ENCODE data around the gene MPPED1. TPM values are rescaled to one million over a fixed set of nuclear protein-coding genes. Genes with fewer than 3 reads are reported as not detected.

The MPPED1 gene
- total RNA-seq (not detected in 2 replicates), polyA plus RNA-seq (0.13 TPM in 1 of 2 replicates, not detected in the other), polyA minus RNA-seq (not detected in 2 replicates)
- 0.09 TPM for total RNA-seq (2013)

GRCh38 chr22:43411869-43412807, at the start of gene MPPED1:
TSS of gene MPPED1 (plus strand) at chr22:43412014. CDS start at chr22:43424986, 12,972 bp downstream.
- POLR2A ChIA-PET = no interaction called here
- no peaks in the 10 kb centered on the region for H3K79me2 ChIP-seq (ENCODE audit: control insufficient read depth, insufficient read depth, low read length)
- peaks cover 1% of the 10 kb centered on the region for H3K4me1 Mint-ChIP-seq
- no peak within 1 kb of the TSS for H3K4me3 ChIP-seq (ENCODE audit: control extremely low read depth in 1 of 5, extremely low read depth in 1 of 5, insufficient read depth in 1 of 5, low read depth in 2 of 5, low read length in 4 of 5)
- H3K27ac ChIP-seq (ENCODE audit: low read length in 2 of 2) = no peak within 1 kb of the TSS
- H3K27ac Mint-ChIP-seq = no peak within 1 kb of the TSS
- DNase-seq = no peak
- H4K20me1 ChIP-seq (ENCODE audit: control insufficient read depth, insufficient read depth, low read length, poor library complexity, severe bottlenecking) = no peaks in the 10 kb centered on the region
- no peak for TF ChIP-seq CTCF (IDR thresholded peaks at IDR 0.05)
- no peak for TF ChIP-seq EZH2 (IDR thresholded peaks at IDR 0.05; ENCODE audit: borderline replicate concordance, insufficient read depth, low read depth, low read length, poor library complexity, severe bottlenecking)
- WGBS (ENCODE audit: insufficient coverage) = 6% methylated on average over 88 of the region's 95 CpGs
- intact Hi-C loops (cut with micrococcal nuclease) = no loop called here
- peaks cover 64% of the 10 kb centered on the region for H3K27me3 Mint-ChIP-seq
- no peak for ATAC-seq (ENCODE audit: low read depth)
- no peaks in the 10 kb centered on the region for H3K9me3 ChIP-seq (ENCODE audit: control extremely low read depth in 1 of 3, control insufficient read depth in 2 of 3, insufficient read depth in 1 of 3, low read length in 2 of 3)
- no peak within 1 kb of the TSS for H2AFZ ChIP-seq (ENCODE audit: insufficient read depth, low read depth, low read length, poor library complexity, severe bottlenecking)
- CTCF ChIA-PET = no interaction called here
- H3K4me1 ChIP-seq (ENCODE audit: control insufficient read depth in 2 of 2, insufficient read depth in 2 of 2, low read length in 2 of 2) = no peaks in the 10 kb centered on the region
- no peak within 1 kb of the TSS for H3K9ac ChIP-seq (ENCODE audit: low read length)
- peaks cover 0 to 25% (median 7%) of the 10 kb centered on the region in 4 experiments for H3K27me3 ChIP-seq (replicated peaks in 1 of 4; ENCODE audit: control extremely low read depth in 1 of 4, control insufficient read depth in 3 of 4, insufficient read depth in 4 of 4, low read length in 3 of 4)
- H3K4me2 ChIP-seq (replicated peaks; ENCODE audit: low read depth, low read length, poor library complexity, severe bottlenecking) = no peak within 1 kb of the TSS
- H3K4me3 Mint-ChIP-seq = no peak within 1 kb of the TSS
- H3K9me3 Mint-ChIP-seq (ENCODE audit: insufficient read depth) = no peaks in the 10 kb centered on the region
- no peaks in the 10 kb centered on the region for H3K36me3 ChIP-seq (replicated peaks in 1 of 2; ENCODE audit: control extremely low read depth in 1 of 2, control insufficient read depth in 1 of 2, extremely low read depth in 1 of 2, insufficient read depth in 2 of 2, low read length in 1 of 2)

Measured in B cell (primary cell).